ENCODE measurements around the gene AMPH.

DNA sequence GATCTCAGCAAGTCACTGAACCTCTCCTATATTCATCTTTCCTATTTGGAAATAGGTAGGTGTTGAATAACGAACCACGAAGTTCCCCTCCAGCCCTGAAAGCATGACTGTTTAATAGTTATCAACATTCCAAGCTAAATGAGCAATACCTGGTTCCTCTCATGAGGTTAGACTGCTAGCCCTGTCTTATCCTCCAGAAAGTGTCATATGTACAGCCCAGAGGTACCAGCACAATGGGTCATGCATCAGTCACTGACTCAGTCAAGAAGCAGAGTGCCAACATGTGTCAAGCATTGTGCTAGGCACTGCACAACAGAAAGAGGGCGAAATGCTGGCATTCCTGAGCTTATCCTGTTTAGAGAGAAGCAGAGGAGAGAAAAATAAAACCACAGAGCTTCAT lies 70.0 kb downstream of the AMPH start:
- TF ChIP-seq, protein P1, sequence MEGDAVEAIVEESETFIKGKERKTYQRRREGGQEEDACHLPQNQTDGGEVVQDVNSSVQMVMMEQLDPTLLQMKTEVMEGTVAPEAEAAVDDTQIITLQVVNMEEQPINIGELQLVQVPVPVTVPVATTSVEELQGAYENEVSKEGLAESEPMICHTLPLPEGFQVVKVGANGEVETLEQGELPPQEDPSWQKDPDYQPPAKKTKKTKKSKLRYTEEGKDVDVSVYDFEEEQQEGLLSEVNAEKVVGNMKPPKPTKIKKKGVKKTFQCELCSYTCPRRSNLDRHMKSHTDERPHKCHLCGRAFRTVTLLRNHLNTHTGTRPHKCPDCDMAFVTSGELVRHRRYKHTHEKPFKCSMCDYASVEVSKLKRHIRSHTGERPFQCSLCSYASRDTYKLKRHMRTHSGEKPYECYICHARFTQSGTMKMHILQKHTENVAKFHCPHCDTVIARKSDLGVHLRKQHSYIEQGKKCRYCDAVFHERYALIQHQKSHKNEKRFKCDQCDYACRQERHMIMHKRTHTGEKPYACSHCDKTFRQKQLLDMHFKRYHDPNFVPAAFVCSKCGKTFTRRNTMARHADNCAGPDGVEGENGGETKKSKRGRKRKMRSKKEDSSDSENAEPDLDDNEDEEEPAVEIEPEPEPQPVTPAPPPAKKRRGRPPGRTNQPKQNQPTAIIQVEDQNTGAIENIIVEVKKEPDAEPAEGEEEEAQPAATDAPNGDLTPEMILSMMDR (conservative IDR thresholded peaks at IDR 0.05 in 1 of 2, IDR thresholded peaks at IDR 0.05 in 1 of 2; ENCODE audit: low read depth in 1 of 2, low read length in 2 of 2), result no peak
- TF ChIP-seq EZH2 (IDR thresholded peaks at IDR 0.05; ENCODE audit: low read length, missing control alignments), result no peak
